ENCODE data around the gene ATP8A2. TPM values are rescaled to one million over a fixed set of nuclear protein-coding genes. Genes with fewer than 3 reads are reported as not detected.
"Not testable (repeated sequence)": the region's sequence is repeated elsewhere in the genome, so short reads cannot be mapped to it uniquely, and the experiment has no call there.

The ATP8A2 gene
- total RNA-seq, 1 donor from 2014 or later = not detected

DNA sequence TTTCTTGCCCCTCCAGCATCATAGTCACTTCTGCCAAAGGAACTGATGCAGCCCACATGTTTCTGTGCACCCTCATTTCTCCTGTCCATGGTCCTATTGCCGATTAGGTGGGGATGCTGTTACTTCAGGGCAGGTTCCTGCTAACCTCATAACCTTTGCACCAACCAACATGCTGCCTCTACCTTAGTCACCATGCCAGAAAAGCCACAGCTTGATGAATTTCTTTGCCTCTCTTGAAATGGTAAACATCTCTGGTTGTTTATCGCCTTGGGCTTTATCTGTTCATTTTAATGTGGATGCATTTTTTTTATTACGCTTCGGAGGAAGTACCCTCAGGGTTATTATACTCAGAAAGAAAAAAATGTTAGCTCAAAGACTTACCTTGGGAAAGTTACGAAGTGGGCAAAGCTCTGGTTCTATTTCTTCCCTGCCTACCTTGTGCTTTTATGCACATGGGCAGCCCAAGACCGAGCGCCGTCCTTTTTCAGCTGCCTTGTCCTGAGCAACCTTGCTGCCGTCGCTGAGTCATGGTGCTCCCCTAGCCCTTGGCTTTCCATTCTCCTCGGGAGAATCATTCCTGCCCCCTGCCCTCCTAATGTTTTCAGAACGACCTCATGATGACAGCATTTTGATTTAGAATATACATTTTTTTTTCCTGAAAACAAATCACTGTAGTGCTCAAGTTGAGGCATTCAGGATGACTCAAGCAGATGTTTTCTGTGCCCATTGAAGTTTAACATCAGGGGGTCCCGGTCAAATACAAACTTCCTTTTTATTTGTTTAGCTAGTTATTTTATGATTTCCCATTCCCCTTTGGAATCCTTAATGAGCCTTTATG is 400.1 kb downstream of the ATP8A2 start:
- no peak for ATAC-seq

DNA sequence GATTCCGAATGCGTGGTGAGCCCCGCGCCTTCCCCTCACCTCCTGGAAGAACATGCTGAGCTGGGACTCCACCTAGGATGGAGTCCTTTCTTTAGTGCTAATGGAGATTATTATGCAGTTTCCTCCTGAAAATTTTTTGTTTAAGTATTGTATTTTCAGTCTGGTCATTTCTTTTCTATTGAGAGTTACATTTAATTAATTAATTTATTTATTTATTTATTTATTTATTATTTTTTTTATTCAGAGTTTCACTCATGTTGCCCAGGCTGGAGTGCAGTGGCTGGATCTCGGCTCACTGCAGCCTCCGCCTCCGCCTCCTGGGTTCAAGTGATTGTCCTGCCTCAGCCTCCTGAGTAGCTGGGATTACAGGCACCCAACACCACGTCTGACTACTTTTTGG is 400.8 kb downstream of the ATP8A2 start:
- not testable (repeated sequence) for ATAC-seq

DNA sequence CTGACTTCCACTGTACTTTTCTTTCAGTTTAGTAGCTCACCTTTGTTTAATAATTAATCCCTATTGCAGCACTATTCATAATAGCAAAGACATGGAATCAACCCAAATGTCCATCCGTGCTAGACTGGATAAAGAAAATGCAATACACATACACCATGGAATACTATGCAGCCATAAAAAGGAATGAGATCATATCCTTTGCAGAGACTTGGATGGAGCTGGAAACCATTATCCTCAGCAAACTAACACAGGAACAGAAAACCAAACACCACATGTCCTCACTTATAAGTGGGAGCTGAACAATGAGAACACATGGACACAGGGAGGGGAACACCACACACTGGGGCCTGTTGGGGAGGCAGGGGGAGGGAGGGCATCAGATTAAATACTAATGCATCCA is 402.3 kb downstream of the ATP8A2 start:
- ATAC-seq = not testable (repeated sequence)

DNA sequence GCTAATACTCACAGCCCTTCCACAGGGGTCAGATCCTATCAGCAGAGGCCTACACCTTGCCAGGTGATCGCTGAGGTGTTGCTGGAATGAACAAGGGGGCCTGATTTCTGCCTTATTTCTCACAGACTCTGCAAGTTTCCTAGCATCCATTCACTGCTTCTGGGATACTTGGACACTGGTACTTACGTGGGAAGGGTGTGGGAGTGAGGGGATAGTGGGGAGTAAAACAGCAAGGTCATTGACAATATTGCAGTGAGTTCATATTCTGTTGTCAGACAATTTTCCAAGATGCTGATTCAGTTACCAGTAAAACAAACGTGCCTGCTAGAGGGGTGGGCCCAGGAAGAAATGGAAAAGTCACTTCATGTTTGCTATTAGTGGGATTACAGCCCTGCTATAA is 403.5 kb downstream of the ATP8A2 start:
- no peak for ATAC-seq

DNA sequence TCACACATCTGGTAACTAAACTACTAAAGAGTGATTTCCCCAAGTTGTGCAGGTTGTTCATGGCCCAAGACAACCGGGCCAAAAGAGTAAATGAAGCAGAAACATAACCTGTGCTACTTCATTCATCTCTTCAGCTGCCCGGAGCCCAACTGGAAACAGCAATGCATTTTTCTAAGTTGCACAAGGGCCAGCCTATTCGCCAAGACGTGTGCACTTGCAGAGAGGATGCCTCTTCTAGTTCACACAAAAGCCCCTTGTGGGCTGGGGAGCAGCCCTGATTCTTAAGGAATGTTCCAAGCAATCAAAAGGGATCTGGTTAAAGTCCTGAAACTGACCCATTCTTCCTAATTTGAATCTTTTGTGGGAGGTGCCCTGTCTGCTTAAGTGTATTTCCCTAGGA is 404.2 kb downstream of the ATP8A2 start:
- ATAC-seq = no peak

DNA sequence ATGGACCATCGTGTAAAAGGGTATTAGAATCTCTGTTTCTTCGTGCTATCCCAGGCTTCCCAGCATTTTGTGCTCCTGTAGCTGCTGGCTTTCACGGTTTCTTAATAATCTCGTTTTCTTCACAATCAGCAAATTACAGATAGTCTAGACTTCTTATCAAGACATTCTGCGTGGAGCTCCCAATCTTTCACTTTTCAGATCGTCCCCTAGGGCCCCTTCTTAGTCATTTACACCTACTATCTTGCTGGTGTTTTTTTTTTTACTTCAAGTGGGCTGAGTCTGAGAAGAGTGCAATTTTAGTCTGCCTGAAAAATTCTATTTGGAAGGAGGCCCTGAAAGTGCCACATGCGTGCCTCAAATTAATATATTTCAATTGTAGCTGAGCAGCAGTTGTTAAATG is 404.9 kb downstream of the ATP8A2 start:
- no peak for ATAC-seq

DNA sequence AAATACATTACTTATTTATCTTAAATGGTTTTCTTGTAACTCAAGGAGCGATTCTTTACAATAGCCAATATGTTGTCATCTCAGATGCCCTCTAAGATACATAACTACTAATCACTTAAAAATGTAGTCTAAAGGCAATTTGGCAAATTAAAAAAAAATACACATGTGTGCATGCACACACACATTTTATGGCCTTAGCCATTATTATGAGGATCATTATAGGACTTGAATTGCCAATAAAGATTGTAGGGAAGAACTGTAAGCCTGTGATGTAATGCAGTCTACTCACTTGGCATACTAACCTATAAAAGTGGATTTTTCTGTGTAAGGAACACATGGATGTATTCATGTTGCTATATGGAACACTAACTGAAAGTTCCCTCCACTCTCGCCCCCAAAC is 405.7 kb downstream of the ATP8A2 start:
- ATAC-seq = no peak

DNA sequence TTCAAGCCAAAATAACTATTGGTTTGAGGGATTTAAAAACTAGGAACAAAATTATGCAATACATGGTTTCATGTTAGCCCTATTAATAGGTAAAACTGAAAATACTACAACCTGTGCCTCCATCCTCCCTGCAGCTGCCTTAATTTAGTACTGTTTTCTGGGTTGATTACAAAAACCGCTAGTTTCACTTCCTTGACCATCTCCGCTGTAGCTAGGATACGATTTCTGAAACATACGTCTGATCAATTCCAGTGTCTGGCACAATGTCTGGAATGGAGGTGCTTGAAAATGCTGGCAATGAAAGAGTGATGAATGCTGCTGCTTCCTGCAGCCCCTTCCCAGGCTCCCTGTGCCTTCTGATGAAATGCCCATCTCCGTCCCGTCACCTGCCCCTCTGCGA is 406.6 kb downstream of the ATP8A2 start:
- no peak for ATAC-seq

DNA sequence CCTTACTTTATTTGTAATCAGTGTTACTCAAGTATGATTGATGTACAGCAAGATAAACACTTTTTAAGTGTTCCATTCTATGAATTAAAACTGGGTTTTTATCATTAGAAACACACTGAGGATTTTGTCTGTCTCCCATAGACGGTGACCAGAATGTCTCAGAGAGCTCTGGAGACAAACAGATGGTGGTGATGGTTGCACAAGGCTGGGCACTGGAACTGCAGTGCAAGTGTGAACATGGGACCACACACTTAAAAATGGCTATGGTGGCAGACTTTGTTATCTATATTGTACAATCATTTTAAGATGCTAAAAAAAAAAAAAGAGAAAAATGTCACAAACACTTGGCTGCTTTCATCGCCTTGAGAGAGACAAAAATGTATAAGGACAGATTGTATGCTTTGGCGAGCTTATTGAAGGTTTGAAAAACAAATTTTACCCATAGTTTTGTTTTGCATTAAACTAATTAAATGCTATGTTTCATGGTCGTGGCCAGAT is 407.1 kb downstream of the ATP8A2 start:
- no peak for ATAC-seq

DNA sequence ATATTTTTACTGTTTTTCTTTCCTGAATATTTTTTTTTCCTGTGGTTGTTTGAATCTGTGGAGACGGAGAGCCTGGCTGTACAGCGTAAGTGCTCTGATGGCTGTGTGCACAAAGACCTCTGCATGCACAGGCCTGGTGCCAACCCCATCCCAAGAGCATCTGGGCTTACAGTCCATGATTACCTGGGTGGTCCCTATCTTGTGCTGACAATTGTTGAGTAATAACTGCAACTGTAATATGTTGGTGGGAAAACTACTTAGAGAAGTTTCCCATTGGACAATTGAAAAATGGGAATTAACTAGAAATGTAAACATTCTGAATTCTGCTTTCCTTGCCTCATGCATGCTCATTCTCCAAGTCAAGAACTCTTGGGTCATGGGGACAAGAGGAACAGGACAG is 411.3 kb downstream of the ATP8A2 start:
- no peak for ATAC-seq

DNA sequence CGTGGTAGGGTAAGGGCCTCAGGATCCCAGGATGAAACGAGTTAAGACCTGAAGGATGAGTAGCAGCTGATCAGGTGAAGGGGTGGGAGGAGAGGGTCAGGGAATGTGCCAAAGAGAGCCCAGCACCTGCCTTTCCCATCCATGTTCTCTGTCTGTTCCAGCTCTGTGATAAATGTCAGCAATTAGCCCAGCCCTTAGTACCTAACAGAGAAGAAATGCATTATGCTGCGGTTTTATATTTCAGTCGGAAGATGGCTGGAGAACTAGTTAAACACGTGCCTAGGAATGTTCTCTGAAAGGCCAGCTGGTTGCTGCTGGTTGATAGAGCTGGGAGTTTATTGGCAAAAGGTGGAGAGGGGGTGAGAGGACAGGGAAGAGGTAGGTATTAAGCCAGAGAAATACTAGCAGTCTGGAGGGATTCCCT is 411.8 kb downstream of the ATP8A2 start:
- ATAC-seq = no peak

DNA sequence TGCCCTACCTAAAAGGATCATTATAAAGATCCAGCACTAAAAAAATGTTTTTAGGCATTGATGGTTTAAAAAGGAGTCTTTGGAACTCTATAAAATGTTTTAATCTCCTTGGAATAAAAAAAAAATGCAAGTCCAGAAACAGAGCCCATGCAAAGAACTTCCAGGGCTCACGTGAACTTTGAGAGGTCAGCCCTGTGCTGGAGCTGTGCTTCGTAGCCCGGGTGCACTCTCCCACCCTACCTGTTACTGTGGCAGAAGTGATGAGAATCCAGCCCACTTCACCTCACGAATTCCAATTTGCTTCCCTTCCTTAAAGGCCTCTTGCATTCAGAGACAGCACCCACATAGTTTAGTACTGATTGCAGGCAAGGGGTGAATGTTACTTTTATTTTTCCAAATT is 412.3 kb downstream of the ATP8A2 start:
- ATAC-seq = no peak

DNA sequence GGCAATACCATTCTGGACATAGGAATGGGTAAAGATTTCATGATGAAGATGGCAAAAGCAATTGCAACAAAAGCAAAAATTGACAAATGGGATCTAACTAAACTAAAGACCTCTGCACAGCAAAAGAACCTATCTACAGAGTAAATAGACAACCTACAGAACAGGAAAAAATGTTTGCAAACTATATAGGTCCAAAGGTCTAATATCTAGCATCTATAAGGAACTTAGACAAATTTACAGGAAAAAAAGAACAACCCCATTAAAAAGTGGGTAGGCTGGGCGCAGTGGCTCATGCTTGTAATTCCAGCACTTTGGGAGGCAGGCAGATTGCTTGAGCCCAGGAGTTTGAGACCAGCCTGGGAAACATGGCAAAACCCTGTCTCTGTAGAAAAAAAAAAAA is 418.4 kb downstream of the ATP8A2 start:
- not testable (repeated sequence) for ATAC-seq

DNA sequence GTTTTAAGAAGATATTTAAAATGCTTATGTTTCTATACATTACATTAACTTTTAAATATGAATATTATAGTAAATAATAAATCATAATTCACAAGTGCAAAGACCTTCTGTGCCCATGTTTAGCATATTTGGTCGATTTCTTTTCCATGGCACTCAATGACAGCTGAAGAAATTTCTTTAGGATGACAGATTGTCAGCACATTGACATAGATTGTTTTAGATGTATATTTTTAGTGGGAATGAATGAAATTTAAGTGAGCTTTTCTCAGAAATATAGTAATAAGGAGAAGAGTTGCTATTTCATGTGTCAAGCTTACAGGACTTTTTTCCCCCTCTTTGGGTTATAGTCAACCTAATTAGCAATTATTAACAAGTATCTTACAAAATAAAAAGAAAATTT is 423.5 kb downstream of the ATP8A2 start:
- ATAC-seq = no peak

DNA sequence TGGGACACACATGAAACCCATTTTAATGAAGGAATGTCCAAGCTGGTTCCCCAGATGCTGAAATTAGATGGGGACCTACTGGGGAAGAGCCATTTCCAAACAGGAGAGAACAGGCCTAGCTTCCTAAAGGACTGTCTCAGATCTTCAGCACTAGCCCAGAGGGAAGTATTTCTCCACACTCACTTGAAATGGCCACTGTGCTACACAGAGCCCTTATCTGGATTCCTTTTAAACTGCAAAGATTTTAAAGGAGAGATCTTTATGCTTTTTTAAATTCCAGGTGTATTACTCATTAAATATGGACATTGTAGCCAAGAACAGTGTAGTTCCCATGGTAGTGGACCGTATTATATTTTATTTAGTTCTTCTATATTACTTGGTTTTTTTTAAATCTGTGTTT is 424.7 kb downstream of the ATP8A2 start:
- ATAC-seq = no peak

DNA sequence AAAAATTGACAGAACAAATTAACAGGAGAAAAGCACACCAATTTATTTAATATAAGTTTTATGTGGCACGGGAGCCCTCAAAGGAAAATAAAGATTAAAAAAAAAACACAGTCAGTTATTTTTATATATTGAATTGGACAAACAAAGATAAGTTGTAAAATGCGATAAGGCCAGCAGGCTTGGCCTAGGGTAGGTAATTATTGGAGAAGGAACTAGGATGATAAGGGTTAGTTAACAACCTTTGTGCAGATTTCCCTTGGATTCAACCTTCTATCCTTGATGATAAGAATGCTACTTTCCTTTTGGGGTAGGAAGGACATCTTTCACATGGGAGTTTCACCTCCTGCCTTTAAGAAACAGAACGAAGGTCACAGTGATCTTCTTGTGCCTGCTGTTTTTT is 427.2 kb downstream of the ATP8A2 start:
- no peak for ATAC-seq

DNA sequence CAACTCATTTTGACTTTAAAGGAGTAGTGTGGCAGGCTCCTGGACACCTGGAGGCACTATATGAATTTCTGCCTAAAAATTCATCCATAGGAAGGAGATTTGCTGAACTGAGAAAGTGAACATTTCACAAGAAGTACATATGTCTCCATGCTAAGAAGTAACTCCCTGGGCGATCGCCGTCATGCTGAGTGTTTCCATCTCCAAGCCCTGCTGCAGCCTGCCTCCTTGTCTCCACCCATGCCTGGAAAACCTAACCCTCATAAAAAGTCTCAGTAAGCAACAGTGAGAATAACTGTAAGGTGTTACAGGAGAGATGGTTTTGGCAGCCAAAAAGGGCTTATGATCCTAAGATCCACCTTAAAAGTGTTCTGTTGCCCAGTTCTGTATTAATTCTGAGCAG is 428.7 kb downstream of the ATP8A2 start:
- ATAC-seq = no peak

DNA sequence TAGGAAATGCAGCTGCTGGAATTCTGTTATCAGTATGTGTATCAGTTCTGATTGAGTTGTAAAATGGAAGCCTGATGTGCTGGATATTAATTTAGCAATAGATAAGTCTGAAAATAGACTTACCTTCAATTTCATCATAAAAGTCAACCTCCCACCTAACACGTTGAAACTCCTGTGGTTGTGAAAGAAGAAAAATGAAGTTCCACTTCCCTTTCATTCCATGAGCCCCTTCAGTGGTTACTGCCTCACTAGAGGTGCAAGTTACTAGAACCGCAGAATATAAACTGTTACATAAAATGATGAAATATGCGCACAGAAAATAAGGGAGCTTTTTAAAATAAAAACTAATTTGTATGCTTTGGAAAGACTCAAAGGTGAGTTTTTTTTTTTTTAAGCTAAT is 430.8 kb downstream of the ATP8A2 start:
- ATAC-seq = no peak

DNA sequence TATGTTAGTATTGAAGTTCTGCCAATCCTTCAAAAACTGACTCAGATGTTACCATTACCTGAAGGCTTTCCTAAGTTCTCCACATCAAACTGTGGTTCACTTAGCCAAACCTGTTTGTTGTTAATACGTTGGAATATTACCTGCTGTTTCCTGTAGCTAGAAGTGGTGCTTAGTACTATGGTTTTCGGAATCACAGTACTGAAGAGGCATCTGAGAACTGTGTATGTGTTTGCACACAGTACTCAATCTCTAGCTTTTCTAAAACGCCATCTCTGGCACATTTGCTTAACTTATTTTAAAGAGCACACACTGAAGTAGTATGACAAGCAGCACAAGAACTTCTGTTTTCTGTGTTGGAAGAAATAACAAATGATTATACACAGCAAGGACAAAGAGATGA is 431.9 kb downstream of the ATP8A2 start:
- no peak for ATAC-seq

DNA sequence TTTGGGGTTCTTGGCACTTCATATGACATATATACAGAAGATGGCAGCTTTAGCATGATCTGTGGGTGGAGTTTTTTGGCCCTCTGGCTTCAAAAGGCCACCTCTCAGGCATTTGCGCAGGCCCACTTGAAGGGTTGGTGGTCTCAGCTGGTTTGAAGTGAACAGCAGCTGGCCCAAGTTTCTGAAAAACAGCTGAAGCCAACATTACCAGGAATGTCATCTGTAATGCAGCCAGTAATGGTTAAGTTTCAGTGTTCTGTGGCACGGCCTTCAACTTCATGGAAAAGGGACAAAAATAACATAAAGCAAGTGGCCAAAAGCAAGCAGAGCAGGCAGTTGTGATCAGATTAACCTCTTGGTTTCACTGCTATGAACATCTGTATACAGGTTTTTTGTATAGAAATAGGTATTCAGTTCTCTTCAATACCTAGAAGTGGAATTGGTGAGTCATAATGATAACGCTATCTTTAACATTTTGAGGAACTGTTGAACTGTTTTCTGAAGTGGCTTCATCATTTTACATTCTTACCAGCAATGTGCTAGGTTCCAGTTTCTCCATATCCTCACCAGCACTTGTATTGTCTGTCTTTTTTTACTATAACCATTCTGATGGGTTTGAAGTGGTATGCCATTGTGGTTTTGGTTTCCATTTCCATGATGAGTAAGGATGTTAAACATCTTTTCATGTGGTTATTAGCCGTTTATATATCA is 434.6 kb downstream of the ATP8A2 start:
- ATAC-seq = no peak

DNA sequence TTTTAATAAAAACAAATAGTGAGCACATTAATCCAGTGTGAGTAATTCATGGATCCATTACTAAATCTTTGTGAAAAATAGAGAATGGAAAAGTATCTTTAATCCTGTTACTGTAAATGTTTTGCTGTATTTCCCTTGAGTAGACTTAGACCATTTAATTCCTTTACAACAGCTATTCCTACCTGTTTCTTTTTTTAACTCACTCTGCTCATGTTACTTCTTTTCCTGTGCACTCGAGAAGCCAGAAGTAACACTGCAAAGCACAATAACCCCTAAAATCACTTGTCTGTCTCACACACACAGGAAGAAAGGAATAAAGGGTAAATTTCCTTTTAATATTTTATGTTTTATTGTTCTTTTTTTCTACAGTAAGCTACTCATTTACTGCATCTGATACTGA is 435.8 kb downstream of the ATP8A2 start:
- no peak for ATAC-seq

DNA sequence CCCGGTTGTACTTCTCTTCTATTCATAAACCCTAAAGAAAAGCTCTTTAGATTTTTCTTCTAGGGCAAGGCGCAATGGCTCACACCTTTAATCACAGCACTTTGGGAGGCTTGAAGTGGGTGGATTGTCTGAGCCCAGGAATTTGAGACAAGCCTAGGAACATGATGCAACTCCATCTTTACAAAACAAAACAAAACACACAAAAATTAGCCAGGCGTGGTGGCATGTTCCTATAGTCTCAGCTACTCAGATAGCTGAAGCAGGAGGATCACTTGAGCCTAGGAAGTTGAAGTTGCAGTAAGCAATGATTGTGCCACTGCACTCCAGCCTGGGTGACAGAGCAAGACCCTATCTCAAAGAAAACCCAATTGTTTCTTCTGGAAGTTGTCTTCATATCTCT is 439.7 kb downstream of the ATP8A2 start:
- no peak for ATAC-seq

DNA sequence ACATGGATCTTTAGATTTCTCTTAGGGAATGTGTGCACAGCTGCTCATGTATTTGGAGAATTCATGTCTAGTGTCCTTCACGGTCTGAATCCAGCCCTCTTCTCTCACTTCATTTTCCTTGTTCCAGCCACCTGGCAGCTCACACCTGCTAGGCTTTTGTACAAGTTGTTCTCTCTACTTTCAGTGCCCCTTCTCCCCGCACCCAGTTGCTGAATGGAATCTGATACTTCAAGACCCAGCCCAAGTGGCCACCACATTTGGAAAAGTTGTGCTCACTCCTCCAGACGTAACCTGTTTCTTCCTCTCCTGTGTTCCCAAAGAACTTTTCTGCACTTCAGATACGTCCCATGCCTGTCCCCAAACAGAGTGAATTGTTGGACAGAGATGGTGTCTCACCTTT is 444.5 kb downstream of the ATP8A2 start:
- ATAC-seq = no peak

Measured in esophagus mucosa (tissue), 1 donor.